NCI-H82 treated with DMSO at 0.1 percent for 48 hours (cell line): ENCODE data around the gene TNFAIP2.

Source experiments
- DNase-seq: peaks from one replicate; lab custom pipeline; 2025; ENCODE audit not compliant: unreplicated experiment; lab: John Stamatoyannopoulos, UW

Gene TNFAIP2

GRCh38 chr14:103122947-103123633 lies at the start of gene TNFAIP2:
Gene TNFAIP2, plus strand, starts transcription at chr14:103123461. Its CDS starts 2,997 bp downstream, at chr14:103126458.
- no peak for DNase-seq

- DNase-seq, result no peak
Measured at GRCh38 chr14:103073876-103074728, 49.2 kb upstream of the TNFAIP2 start.

GRCh38 chr14:103074729-103075367 lies 48.4 kb upstream of the TNFAIP2 start:
- DNase-seq, result no peak

- no peak for DNase-seq
Measured at GRCh38 chr14:103078420-103078749, 44.9 kb upstream of the TNFAIP2 start.

GRCh38 chr14:103078860-103079587 lies 44.2 kb upstream of the TNFAIP2 start:
- no peak for DNase-seq

GRCh38 chr14:103081951-103082350 lies 41.3 kb upstream of the TNFAIP2 start:
- DNase-seq, result no peak

- no peak for DNase-seq
Measured at GRCh38 chr14:103084021-103084919, 39.0 kb upstream of the TNFAIP2 start, which contains the start of gene LBHD2. Gene LBHD2, plus strand, starts transcription at chr14:103084210. Its CDS starts 1,803 bp downstream, at chr14:103086013.

- no peak for DNase-seq
Measured at GRCh38 chr14:103085106-103086091, 37.9 kb upstream of the TNFAIP2 start.

GRCh38 chr14:103086771-103087342 lies 36.4 kb upstream of the TNFAIP2 start:
- no peak for DNase-seq

GRCh38 chr14:103087343-103087835 lies 35.9 kb upstream of the TNFAIP2 start:
- no peak for DNase-seq

- no peak for DNase-seq
Measured at GRCh38 chr14:103088921-103089320, 34.3 kb upstream of the TNFAIP2 start.

- no peak for DNase-seq
Measured at GRCh38 chr14:103089386-103090335, 33.6 kb upstream of the TNFAIP2 start.

GRCh38 chr14:103090481-103091020 lies 32.7 kb upstream of the TNFAIP2 start:
- no peak for DNase-seq

- no peak for DNase-seq
Measured at GRCh38 chr14:103091041-103091882, 32.0 kb upstream of the TNFAIP2 start.

- no peak for DNase-seq
Measured at GRCh38 chr14:103091883-103092222, 31.4 kb upstream of the TNFAIP2 start.

- no peak for DNase-seq
Measured at GRCh38 chr14:103093856-103094405, 29.3 kb upstream of the TNFAIP2 start.
